GM12892 (cell line): ENCODE results near the gene NGF.
"Not testable (repeated sequence)": the region's sequence is repeated elsewhere in the genome, so short reads cannot be mapped to it uniquely, and the experiment has no call there.

ENCODE experiments used
- DNase-seq: peaks from one replicate; pipeline ENCODE4 v3.0.0; 2011; ENCODE audit not compliant: insufficient read length
- FAIRE-seq: peaks from 2 replicates; lab custom pipeline; 2011; peaks lifted over from hg19 to GRCh38; lab: Jason Lieb, UNC
- POLR2A ChIP-seq: IDR thresholded peaks from 2 replicates; pipeline ENCODE4 v1.6.1; 2011; ENCODE audit warnings: low read depth, low read length, control low read depth
- POLR2AphosphoS5 ChIP-seq: IDR thresholded peaks from 2 replicates; pipeline ENCODE4 v1.6.1; 2011; ENCODE audit warnings: low read depth, low read length, control low read depth
- TAF1 ChIP-seq: IDR thresholded peaks from 2 replicates; pipeline ENCODE4 v1.6.1; 2011; ENCODE audit warnings: low read depth, mild to moderate bottlenecking, control low read depth, low read length, borderline replicate concordance

Gene NGF

GRCh38 chr1:115317101-115318012, 20.7 kb downstream of the NGF start:
- TF ChIP-seq TAF1: no peak
- DNase-seq (no peak), FAIRE-seq (no peak)

DNA sequence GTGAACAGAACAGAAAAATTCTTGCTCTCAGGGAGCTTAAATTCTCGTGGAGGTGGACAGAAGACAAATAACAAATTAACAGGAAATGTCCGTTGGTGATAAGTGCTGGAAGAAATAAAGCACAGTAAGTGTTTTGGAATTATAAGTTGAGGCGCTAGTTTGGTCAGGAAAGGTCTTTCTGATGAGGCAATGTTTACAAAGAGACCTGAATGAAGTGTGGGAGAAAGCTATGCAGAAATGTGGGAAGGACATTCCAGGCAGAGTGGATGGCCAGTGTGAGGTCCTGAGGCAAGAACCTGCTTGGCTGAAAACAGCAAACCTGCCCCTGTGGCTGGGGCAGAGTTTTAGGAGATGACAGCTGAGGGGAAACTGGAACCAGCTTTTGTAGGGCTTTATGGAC, 23.3 kb downstream of the NGF start:
- TF ChIP-seq TAF1 (no peak), POLR2A (no peak), POLR2AphosphoS5 (no peak)
- no peak for FAIRE-seq
- DNase-seq: no peak

DNA sequence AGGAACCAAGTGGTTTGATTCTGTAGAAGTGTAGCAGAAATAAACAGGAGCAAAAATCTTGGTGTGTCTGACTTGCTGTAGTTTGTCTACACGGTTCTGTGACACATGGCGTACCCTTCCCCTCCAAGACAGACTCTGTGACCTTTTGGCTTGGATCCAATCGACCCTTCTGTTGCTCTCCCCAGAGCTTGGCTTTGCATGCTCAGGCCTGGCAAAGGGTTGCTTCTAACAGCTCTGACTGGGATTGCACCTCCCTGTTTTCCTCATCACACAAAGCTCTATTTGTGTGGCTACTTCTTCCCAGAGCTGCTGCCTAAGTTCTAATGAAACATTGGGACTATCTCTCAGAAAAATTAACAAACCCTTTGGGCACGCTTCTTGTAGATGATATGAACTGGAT, 24.0 kb downstream of the NGF start:
- DNase-seq (no peak), FAIRE-seq (no peak)
- TF ChIP-seq POLR2A: no peak
- no peak for TF ChIP-seq POLR2AphosphoS5
- no peak for TF ChIP-seq TAF1

- FAIRE-seq (no peak), DNase-seq (no peak)
- TF ChIP-seq POLR2AphosphoS5 (no peak), TAF1 (no peak), POLR2A (no peak)
These were observed 24.9 kb downstream of the NGF start for GRCh38 chr1:115313182-115313581.

DNA sequence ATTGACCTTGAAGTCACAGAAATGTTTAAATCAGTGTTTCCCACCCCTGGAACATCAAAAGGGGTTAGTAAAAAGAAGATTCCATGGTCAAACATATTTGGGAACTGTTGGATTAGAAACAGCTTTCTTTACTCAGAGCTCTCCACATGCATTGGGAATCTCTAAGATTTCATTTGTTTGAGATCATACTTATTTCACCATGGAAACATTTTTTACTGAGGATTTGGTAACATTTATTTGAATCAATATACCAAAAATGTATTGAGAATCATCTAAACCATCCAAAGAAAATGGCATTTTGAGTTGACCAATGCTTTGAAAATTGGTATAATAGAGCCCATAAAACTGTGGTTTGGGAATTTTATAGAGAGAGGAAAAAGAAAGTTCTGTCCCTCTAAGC, 25.3 kb downstream of the NGF start:
- no peak for TF ChIP-seq POLR2A
- no peak for TF ChIP-seq TAF1
- no peak for TF ChIP-seq POLR2AphosphoS5
- FAIRE-seq (no peak), DNase-seq (no peak)

DNA sequence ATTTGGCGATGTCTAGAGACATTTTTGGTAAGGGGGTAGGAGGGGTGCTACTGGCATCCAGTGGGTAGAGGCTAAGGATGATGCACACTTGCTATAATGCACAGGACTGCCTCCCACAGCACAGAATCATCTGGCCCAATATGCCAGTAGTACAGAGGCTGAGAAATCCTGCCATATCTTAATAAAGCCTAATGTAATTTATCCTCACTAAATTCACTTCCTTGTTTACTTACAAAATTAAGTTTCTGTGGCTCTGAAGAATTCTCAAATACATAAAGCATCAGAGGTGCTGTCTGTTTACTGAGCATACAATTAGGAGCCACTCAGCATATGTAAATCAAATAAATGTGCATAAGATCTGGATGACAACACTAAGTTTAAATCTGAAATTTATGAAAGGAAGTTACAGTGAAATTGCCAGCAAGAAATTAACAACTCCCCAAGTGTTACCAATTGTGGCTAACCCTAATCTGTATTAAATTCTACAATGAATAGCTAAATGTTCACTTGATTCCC, 26.5 kb downstream of the NGF start:
- DNase-seq: no peak
- no peak for FAIRE-seq
- TF ChIP-seq POLR2A (no peak), TAF1 (no peak), POLR2AphosphoS5 (no peak)

GRCh38 chr1:115310581-115311473, 27.2 kb downstream of the NGF start:
- FAIRE-seq: no peak
- no peak for TF ChIP-seq TAF1
- DNase-seq: no peak

DNA sequence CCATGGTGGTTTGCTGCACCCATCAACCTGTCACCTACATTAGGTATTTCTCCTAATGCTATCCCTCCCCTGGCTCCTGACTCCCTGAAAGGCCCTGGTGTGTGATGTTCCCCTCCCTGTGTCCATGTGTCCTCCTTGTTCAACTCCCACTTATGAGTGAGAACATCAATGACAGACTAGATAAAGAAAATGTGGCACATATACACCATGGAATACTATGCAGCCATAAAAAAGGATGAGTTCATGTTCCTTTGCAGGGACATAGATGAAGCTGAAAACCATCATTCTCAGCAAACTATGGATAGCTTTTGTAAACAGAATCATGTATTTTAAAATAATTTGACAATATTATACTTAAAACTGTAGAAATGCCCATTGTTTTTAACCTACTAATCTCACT, 28.5 kb downstream of the NGF start:
- FAIRE-seq, DNase-seq: not testable (repeated sequence)

DNA sequence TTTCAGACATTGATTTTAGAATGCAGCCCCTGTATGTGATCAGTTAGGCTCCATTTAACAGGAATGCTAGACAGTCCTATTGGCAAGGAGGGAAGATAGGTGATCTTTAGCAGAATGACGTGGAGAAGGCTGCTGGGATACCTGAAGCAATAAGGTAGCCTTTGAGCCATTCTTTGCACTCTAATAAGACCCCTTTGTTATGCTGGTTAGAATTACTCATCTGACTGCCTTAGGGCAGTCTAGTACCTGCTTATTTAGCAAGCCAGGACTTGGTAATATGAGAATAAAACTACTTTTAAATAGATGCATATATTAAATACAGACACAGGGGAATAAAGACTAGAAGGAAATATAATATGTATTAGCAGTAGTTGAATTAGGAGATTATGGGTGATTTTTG, 29.1 kb downstream of the NGF start:
- no peak for FAIRE-seq
- TF ChIP-seq TAF1 (no peak), POLR2AphosphoS5 (no peak), POLR2A (no peak)
- DNase-seq: no peak

DNA sequence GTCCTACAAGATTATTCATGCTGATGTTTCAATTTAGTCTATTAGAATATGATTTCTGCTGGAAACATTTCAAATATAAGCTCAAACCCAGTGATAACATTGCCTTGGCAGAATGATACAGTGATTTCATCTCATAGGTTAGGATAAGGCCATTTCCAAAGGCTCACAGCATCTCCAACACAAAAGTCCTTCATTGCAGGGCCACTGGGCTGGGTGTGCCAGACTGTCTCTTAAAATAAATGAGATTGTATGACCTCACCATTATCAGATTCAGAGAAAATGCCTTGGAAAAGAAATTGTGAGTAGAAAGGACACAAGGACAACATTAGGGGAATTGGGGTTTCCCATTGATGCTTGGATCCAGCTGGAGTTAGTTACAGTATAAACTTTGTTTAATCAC, 30.4 kb downstream of the NGF start:
- no peak for FAIRE-seq
- no peak for DNase-seq
- no peak for TF ChIP-seq POLR2A
- no peak for TF ChIP-seq TAF1

DNA sequence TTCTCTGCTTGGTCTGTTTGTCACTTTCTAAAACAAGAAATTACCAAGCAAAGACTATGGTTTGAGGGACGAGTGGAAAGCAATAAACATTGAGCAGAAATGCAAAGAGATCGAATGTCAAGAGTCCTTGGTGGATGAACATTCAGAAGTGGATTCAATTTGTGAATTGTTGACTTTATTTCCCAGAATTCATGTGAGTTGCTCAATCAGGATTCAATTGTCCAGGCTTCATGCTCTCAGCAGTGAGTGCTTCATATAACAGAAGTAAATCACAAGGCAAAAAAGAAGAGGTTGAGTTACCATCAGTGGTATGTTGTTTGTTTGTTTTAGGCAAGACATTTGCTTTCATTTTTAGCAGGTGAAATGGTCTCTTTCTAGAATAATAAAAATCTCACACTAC, 31.9 kb downstream of the NGF start:
- no peak for TF ChIP-seq POLR2A
- TF ChIP-seq TAF1: no peak
- TF ChIP-seq POLR2AphosphoS5: no peak
- DNase-seq (no peak), FAIRE-seq (no peak)

DNA sequence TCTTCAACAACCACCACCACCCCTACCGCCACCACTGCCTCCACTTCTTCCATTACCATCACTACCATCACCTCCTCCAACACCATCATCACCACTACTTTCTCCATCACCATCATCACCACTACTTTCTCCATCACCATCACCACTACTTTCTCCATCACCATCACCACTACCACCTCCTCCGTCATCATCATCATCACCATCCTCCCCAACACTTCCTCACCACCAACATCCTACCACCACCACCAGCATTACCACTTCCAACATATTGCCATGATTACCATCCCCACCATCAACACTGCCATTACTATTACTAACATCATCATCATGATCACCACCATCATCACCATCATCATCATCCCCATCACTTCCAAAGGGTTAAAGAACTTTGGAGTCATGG, 34.7 kb downstream of the NGF start:
- DNase-seq (no peak), FAIRE-seq (no peak)
- TF ChIP-seq TAF1 (no peak), POLR2AphosphoS5 (no peak), POLR2A (no peak)
